Endothelial cell of umbilical vein (primary cell): ENCODE data around the gene TNFRSF4.

Experiments used
- CTCF ChIP-seq, 2 donors: IDR thresholded peaks; 1 replicate in 1 of 2; 2 replicates in 1 of 2; pipeline ENCODE4 v1.5.1; 2011; ENCODE audit warnings: low read length in 2 of 2, mild to moderate bottlenecking in 2 of 2, moderate library complexity in 2 of 2, control low read depth in 1 of 2, inconsistent platforms in 1 of 2, low read depth in 1 of 2; ENCODE audit not compliant: insufficient read depth in 1 of 2; ENCODE audit errors: extremely low read depth in 1 of 2
- EZH2 ChIP-seq: IDR thresholded peaks from 2 replicates; pipeline ENCODE4 v1.6.1; 2012; ENCODE audit warnings: borderline replicate concordance, low read depth, mild to moderate bottlenecking, moderate library complexity, low read length, inconsistent platforms; ENCODE audit not compliant: severe bottlenecking
- GATA2 ChIP-seq: IDR thresholded peaks from 2 replicates; pipeline ENCODE4 v1.7.0; 2011; ENCODE audit warnings: low read depth, mild to moderate bottlenecking, moderate library complexity, mixed read lengths, low read length; ENCODE audit not compliant: insufficient read length, insufficient read depth
- POLR2AphosphoS5 ChIP-seq: IDR thresholded peaks from 2 replicates; pipeline ENCODE4 v1.6.1; 2012; ENCODE audit warnings: low read depth, mild to moderate bottlenecking, control low read depth, low read length, moderate library complexity; ENCODE audit not compliant: insufficient read depth

GRCh38 chr1:1197188-1197500 lies 16.8 kb downstream of the TNFRSF4 start:
- no peak for TF ChIP-seq EZH2
- no peak for TF ChIP-seq CTCF (IDR thresholded peaks at IDR 0.05; ENCODE audit: extremely low read depth in 1 of 2, insufficient read depth in 1 of 2, low read depth in 1 of 2, low read length in 2 of 2)
- no peak for TF ChIP-seq POLR2AphosphoS5
- TF ChIP-seq GATA2 = no peak
